Cerebellar nuclear complex (tissue), 1 donor: ENCODE results near the gene TBC1D5.

Source experiments
- DNase-seq, 2 experiments: peaks; one replicate each; lab custom pipeline; 2025; lab: John Stamatoyannopoulos, UW

The TBC1D5 gene

GRCh38 chr3:17585394-17586325 lies 156.8 kb downstream of the TBC1D5 start:
- no peak for DNase-seq

DNA sequence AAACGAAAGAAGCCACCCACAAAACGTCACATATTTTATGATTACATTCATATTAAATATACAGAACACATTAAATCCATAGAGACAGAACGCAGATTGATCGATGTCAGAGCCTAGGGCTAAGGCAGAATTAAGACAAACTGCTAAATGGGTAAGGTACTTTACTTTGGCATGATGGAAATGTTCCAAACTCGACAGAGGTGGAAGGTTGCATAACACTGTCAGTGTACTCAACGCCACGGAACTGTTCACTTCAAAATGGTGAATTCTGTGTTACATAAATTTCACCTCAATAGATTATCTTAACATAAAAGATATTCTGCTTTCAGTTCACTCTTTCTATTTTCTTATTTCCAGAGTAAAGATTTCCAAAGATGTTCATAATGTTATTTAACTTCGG lies 158.4 kb downstream of the TBC1D5 start:
- no peak for DNase-seq

DNA sequence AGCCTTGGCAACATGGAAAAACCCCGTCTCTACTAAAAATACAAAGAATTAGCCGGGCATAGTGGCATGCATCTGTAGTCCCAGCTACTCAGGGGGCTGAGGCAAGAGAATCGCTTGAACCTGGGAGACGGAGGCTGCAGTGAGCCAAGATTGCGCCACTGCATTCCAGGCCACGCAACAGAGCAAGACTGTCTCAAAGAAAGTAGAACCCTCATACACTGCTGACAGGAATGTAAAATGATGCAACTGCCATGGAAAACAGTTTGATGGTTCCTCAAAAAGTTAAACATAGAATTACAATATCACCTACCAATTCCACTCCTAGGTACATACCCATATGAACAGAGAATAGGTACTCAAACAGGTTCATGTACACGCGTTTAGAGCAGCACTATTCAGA lies 158.9 kb downstream of the TBC1D5 start:
- no peak for DNase-seq

DNA sequence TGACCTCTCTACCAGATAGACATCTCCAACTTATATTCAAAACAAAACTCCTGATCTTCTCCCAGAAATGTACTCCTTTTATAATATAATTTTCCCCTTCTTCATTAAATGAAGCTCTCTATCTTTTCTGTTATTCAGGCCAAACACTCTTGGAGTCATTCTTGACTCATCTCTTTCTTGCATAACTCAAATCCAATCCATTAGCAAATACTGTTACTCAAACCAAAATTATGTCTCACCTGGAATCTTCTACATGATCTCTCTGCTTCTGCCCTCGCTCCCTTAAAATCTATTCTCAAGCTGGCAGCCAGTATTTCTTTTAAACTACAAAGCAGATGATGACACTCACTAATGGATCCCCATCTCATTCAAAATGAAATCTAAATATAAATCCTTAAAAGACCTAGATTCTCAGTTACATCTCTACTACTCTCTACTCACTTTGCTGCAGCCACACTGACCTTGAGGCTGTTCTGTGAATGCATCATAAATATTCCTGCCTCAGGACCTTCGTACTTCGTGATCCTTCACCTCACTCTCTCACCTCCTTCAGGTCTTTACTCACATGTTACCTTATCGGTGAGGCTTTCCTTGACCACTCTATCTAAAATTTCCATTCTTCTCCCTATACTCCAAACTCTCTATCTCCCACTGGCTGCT lies 160.9 kb downstream of the TBC1D5 start:
- DNase-seq: no peak

DNA sequence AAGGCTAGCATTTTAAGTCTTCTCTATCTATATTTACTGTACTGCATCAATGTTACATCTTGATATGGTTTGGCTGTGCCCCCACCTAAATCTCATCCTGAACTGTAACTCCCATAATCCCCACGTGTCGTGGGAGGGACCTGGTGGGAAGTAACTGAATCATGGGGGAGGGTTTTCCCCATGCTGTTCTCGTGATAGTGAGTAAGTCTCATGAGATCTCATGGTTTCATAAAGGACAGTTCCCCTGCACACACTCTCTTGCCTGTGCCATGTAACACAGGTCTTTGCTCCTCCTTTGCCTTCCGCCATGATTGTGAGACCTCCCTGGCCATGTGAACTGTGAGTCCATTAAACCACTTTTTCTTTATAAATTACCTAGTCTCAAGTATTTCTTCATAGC lies 161.5 kb downstream of the TBC1D5 start:
- no peak for DNase-seq

- DNase-seq: no peak
These were observed 163.0 kb downstream of the TBC1D5 start for GRCh38 chr3:17579289-17580031.

DNA sequence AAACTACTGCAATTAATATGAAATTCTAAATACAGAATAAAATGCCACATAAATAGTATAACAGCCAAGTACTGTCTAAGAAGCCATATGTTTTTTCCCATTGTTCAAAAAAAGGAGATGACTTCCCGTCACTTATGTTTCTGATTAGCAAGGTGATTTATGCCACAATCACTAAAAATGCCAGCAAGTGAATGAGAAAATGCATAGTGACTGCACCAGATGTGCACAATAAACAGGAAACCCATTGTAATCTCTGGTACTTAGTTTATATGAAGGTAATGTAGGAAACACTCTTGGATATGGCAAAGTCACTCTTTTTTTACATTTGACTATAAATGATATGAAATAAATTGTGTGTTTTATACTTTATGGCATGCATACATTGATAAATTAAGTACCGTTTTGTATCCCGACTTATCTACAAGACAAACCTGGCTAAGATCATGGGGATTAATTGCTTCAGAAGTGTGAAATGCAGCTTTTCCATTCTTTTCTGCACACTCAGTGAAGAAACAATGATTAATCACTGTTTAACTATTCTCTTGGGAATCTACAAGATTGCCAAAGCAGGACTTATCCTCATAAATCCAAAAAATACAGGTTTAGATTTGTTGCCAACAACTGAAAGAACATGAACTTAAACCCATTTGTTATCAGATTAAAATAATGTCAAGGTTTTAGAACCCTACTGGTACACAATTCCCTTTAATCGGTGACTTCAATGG lies 164.5 kb downstream of the TBC1D5 start:
- DNase-seq: no peak

DNA sequence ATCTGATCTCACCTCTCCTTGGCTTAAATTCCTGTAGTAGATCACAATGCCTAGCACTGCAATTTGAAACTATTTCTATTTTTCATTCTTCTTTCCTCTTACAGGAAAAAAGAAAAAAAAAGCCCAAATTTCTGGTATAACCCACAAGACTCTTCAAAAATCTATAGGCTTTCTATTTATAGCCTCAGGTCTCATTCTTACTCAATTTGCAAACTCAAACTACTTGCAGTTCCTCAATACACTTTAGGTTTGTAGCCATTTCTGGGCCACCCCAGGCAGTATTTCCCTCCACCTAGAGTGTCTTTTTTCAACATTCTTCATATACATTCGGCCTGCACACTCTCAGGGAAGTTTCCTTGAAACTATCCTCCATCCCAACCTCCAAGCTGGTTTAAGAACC lies 169.0 kb downstream of the TBC1D5 start:
- DNase-seq: no peak

DNA sequence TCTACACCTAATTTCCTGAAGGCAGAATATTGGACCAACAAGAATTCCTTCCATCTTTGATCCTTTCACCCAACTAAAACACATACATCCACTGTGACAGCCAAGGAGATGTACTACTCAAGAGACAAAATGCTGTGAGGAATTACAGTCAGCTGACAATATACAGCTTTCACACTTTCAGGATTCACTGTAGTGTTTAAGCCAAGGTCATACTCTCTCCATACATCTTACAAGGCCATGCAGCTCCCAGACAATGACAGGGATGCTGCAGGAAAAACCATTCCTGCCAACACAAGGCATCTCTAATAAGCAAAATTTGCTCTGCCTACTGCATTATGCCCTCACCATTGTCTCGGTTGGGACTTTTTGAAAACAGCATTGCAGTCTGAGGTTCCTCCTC lies 170.7 kb downstream of the TBC1D5 start:
- no peak for DNase-seq

- no peak for DNase-seq
These were observed 179.6 kb downstream of the TBC1D5 start for GRCh38 chr3:17562845-17563244.

GRCh38 chr3:17558565-17558964 lies 183.9 kb downstream of the TBC1D5 start:
- DNase-seq: no peak

DNA sequence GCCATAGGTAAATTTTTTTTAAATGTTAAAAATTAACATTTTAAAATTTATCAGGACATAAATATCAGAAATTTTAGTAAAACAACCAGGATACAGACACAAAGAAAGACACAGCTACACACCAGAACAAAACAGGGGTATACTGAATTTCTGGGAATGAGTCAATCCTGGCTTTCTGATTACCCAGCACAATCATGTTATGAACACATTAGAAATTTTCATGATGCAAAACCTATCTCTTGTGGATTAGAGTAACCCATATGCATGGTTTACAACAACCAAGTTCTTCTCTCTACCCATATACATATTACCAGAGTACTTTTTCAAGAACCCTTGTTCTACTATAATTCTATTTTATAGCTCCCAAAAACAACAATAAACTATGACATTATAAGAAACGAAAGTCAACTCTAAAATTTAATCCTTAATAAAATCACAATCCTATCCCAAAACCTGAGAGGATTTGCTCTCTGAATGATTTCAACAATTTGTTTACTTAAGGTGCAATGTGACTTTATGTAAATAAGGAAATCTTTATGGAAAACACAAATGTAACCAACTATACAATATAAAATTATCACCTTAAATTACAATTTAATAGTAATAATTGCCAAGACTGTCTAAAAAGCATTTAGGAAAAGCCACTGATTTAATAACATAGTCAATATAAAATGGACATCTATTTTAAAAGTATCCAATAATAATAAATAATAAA lies 184.5 kb downstream of the TBC1D5 start:
- no peak for DNase-seq

- DNase-seq: no peak
These were observed 186.9 kb downstream of the TBC1D5 start for GRCh38 chr3:17555525-17555924.

DNA sequence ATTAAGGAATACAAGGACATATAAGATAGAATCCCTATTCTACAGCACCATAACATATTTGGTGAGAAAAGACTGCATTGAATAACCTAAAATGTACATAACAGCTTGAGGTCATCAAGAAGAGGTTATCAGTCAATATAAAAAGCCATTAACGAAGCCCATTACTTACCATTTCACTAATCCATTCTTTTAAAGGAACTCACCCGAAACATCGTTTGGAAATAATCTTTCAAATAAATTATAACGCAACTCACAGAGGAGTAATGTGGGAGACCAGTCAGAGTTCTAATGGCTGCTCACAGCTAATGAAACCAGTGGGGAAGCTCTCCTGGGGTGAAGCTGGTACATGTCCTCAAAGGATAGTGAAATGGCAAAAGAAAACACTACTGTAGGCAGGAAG lies 188.4 kb downstream of the TBC1D5 start:
- no peak for DNase-seq

DNA sequence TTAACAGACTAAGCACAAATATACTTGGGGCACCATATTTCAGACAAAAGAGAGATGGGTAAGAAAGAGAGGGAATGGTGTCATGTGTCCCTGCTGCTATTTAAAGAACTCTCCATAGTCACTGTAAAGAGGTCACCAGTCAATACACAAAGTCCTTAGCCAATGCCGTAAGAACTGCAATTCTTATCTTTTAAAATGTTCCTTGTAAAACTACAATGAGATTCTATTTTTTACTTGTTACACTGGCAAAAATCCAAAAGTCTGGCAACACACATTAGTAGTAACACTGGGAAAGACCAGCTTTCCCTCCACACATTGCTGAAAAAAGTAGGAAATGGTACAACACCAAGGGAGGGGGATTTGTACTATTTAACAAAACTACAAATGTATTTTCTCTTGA lies 189.4 kb downstream of the TBC1D5 start:
- no peak for DNase-seq

DNA sequence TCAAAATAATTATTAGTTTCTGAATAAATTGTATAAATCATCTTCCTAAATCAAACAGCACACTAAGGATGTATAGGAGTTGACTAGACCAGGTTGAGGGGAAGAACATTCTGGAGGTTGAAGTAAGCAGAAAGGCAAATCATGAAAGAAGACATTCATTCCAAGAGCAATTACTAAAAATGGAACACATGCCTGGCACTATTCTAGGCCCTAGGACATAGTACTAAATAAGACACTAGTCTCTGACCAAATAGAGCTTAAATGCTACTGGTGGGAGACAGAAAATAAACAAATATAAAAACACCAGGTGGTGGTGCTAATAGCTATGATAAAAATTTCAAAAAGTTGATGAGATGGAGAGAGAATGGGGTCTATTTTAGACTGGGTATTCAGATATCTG lies 190.1 kb downstream of the TBC1D5 start:
- DNase-seq: no peak

GRCh38 chr3:17551895-17552294 lies 190.5 kb downstream of the TBC1D5 start:
- no peak for DNase-seq

- DNase-seq: no peak
These were observed 191.1 kb downstream of the TBC1D5 start for GRCh38 chr3:17551333-17551732.

GRCh38 chr3:17550624-17551023 lies 191.8 kb downstream of the TBC1D5 start:
- no peak for DNase-seq

DNA sequence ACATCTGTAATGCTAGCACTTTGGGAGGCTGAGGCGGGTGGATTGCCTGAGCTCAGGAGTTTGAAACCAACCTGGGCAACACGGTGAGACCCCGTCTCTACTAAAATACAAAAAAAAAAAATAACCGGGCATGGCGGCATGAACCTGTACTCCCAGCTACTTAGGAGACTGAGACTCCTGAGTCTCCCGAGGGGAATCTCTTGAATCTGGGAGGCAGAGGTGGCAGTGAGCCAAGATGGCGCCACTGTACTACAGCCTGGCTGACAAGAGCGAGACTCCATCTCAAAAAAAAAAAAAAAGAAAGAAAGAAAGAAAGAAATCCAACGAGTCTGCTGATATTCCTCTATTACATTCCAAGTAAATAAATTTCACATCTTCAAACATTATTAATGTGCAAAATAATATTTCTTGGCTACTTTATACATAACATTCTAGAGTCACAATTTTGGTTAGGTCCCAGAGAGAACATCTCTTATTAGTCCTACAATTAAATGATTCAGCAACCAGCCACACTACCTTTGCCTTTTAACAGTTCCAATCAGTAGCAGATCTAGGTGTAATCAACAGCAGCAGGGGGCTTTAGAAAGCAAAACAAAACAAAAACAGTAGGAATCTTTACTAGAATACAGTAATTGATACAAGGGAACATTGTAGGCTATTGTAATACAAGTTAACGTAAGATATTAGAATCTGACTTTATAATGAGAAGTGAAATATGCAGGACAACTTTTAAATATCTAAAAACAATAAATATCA lies 195.8 kb downstream of the TBC1D5 start:
- DNase-seq: no peak

- no peak for DNase-seq
These were observed 197.8 kb downstream of the TBC1D5 start for GRCh38 chr3:17544632-17545031.
